Liver (tissue), 3 donors: ENCODE measurements around the gene SIGLEC6.

Experiments
- EGR1 ChIP-seq, 2 donors: IDR thresholded peaks; 2 replicates each; pipeline ENCODE4 v1.6.1; 2016 to 2018; ENCODE audit warnings: antibody characterized with exemption in 2 of 2, low read depth in 2 of 2
- GABPA ChIP-seq, 2 donors: IDR thresholded peaks in 1 of 2; conservative IDR thresholded peaks in 1 of 2; 2 replicates each; pipeline ENCODE4 v1.6.1; 2016; ENCODE audit warnings: antibody characterized with exemption in 2 of 2, mild to moderate bottlenecking in 1 of 2, moderate library complexity in 1 of 2
- JUND ChIP-seq, 2 donors: IDR thresholded peaks; 2 replicates each; pipeline ENCODE4 v1.6.1; 2016; ENCODE audit warnings: antibody characterized with exemption in 2 of 2
- RAD21 ChIP-seq, 2 donors: IDR thresholded peaks; 2 replicates each; pipeline ENCODE4 v1.6.1; 2016; ENCODE audit warnings: antibody characterized with exemption in 2 of 2, mild to moderate bottlenecking in 2 of 2
- SP1 ChIP-seq: IDR thresholded peaks from 2 replicates; pipeline ENCODE4 v1.6.1; 2018; ENCODE audit warnings: antibody characterized with exemption, mild to moderate bottlenecking
- TAF1 ChIP-seq: conservative IDR thresholded peaks from 2 replicates; pipeline ENCODE4 v1.6.1; 2016; ENCODE audit warnings: antibody characterized with exemption, mild to moderate bottlenecking
- YY1 ChIP-seq: IDR thresholded peaks from 2 replicates; pipeline ENCODE4 v1.6.1; 2016; ENCODE audit warnings: antibody characterized with exemption, mild to moderate bottlenecking
- TF ChIP-seq, protein P1 (sequence below): fragments of 150-350 bp; IDR thresholded peaks from 2 replicates; pipeline ENCODE4 v1.5.1; 2017; ENCODE audit warnings: improper control_type of control experiment, low read depth, low read length; ENCODE audit not compliant: missing input control
- TF ChIP-seq, protein P2 (sequence below): IDR thresholded peaks from 2 replicates; pipeline ENCODE4 v1.6.1; 2016; ENCODE audit warnings: antibody characterized with exemption, mild to moderate bottlenecking
- TF ChIP-seq, protein P3 (sequence below): IDR thresholded peaks from 2 replicates; pipeline ENCODE4 v1.6.1; 2016; ENCODE audit warnings: antibody characterized with exemption
- TF ChIP-seq, protein P4 (sequence below): IDR thresholded peaks from 2 replicates; pipeline ENCODE4 v1.6.1; 2016; ENCODE audit warnings: antibody characterized with exemption
- donor health status: healthy.
- donor health status: healthy.

- TF ChIP-seq RAD21 (IDR thresholded peaks at IDR 0.05), result no peak
- TF ChIP-seq, protein P1, sequence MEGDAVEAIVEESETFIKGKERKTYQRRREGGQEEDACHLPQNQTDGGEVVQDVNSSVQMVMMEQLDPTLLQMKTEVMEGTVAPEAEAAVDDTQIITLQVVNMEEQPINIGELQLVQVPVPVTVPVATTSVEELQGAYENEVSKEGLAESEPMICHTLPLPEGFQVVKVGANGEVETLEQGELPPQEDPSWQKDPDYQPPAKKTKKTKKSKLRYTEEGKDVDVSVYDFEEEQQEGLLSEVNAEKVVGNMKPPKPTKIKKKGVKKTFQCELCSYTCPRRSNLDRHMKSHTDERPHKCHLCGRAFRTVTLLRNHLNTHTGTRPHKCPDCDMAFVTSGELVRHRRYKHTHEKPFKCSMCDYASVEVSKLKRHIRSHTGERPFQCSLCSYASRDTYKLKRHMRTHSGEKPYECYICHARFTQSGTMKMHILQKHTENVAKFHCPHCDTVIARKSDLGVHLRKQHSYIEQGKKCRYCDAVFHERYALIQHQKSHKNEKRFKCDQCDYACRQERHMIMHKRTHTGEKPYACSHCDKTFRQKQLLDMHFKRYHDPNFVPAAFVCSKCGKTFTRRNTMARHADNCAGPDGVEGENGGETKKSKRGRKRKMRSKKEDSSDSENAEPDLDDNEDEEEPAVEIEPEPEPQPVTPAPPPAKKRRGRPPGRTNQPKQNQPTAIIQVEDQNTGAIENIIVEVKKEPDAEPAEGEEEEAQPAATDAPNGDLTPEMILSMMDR, result no peak
- no peak for TF ChIP-seq EGR1 (IDR thresholded peaks at IDR 0.05; ENCODE audit: low read depth in 2 of 2)
- no peak for TF ChIP-seq TAF1
- no peak for TF ChIP-seq SP1
- no peak for TF ChIP-seq JUND (IDR thresholded peaks at IDR 0.05)
- TF ChIP-seq, protein P2, sequence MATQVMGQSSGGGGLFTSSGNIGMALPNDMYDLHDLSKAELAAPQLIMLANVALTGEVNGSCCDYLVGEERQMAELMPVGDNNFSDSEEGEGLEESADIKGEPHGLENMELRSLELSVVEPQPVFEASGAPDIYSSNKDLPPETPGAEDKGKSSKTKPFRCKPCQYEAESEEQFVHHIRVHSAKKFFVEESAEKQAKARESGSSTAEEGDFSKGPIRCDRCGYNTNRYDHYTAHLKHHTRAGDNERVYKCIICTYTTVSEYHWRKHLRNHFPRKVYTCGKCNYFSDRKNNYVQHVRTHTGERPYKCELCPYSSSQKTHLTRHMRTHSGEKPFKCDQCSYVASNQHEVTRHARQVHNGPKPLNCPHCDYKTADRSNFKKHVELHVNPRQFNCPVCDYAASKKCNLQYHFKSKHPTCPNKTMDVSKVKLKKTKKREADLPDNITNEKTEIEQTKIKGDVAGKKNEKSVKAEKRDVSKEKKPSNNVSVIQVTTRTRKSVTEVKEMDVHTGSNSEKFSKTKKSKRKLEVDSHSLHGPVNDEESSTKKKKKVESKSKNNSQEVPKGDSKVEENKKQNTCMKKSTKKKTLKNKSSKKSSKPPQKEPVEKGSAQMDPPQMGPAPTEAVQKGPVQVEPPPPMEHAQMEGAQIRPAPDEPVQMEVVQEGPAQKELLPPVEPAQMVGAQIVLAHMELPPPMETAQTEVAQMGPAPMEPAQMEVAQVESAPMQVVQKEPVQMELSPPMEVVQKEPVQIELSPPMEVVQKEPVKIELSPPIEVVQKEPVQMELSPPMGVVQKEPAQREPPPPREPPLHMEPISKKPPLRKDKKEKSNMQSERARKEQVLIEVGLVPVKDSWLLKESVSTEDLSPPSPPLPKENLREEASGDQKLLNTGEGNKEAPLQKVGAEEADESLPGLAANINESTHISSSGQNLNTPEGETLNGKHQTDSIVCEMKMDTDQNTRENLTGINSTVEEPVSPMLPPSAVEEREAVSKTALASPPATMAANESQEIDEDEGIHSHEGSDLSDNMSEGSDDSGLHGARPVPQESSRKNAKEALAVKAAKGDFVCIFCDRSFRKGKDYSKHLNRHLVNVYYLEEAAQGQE, result no peak
- TF ChIP-seq, protein P3, sequence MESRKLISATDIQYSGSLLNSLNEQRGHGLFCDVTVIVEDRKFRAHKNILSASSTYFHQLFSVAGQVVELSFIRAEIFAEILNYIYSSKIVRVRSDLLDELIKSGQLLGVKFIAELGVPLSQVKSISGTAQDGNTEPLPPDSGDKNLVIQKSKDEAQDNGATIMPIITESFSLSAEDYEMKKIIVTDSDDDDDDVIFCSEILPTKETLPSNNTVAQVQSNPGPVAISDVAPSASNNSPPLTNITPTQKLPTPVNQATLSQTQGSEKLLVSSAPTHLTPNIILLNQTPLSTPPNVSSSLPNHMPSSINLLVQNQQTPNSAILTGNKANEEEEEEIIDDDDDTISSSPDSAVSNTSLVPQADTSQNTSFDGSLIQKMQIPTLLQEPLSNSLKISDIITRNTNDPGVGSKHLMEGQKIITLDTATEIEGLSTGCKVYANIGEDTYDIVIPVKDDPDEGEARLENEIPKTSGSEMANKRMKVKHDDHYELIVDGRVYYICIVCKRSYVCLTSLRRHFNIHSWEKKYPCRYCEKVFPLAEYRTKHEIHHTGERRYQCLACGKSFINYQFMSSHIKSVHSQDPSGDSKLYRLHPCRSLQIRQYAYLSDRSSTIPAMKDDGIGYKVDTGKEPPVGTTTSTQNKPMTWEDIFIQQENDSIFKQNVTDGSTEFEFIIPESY, result no peak
- TF ChIP-seq, protein P4, sequence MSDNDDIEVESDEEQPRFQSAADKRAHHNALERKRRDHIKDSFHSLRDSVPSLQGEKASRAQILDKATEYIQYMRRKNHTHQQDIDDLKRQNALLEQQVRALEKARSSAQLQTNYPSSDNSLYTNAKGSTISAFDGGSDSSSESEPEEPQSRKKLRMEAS, result no peak
- TF ChIP-seq GABPA (IDR thresholded peaks at IDR 0.05 in 1 of 2, conservative IDR thresholded peaks at IDR 0.05 in 1 of 2), result no peak
- TF ChIP-seq YY1, result no peak
Observed at GRCh38 chr19:51505904-51506303, 25.6 kb downstream of the SIGLEC6 start.
